G401 (cell line): ENCODE data around the gene FAM20B. TPM values are rescaled to one million over a fixed set of nuclear protein-coding genes. Genes with fewer than 3 reads are reported as not detected.
"Not testable (repeated sequence)": the region's sequence is repeated elsewhere in the genome, so short reads cannot be mapped to it uniquely, and the experiment has no call there.

Experiments
- DNase-seq: peaks from one replicate; pipeline ENCODE4 v3.0.0-alpha.2; 2015; ENCODE audit warnings: low spot score
- in situ Hi-C: cut with HindIII; loops from 2 replicates; pipeline ENCODE4 v1.10.0; 2016; ENCODE audit warnings: low sequenced_read_pairs, mixed read lengths
- total RNA-seq: library from RNA; depleted of rRNA; stranded (reverse); fragments of >200 nt; shearing (Covaris generic); gene quantifications from 2 replicates; pipeline ENCODE4 v1.2.3, GENCODE V29; 2014

The FAM20B gene
- total RNA-seq, 1 experiment from 2014 or later: 19.7 TPM

DNA sequence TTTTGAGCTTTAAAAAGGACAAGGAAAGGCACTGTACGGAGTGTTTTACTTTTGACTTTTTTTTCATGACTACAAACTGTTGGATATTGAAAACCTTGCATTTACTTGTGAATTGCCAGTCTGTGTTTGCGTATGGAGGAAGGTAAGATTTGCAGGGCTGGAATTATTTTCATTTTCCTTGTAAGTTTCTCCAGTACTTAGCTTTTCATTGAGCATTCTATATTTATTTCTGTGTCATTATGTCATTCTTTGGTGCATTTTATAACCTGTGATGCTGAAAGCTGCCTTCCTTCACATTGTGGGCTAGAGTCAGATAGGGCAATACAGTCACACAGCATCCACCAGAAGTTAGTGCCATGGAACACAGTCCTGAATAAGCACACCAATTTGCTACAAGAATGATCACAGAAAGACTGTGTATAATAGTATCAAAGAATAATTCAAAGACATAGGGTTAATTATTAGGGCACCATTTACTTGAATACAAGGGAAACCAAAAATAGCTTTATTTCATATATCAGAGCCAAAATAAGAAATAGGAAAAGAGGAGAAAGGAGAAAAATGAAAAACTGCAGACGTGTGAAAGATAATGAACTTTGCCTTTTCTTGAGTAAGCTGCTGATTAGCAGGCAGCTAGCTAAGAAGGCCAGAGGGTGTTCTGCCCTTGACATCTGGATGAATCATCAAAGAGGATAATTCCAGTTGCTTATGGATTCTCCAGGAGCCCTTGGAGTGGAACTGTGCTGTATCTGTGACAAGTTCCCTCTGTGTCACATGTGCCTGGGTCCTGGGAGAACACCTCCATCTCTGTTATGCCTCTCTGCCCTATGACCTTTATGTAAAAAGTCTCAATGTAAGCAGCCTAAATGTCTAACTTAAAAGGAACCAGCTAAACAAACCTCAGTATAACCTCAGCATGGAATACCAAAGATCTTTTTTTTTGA is 8.0 kb upstream of the FAM20B start:
- in situ Hi-C loops: no loop called here
- DNase-seq: no peak

DNA sequence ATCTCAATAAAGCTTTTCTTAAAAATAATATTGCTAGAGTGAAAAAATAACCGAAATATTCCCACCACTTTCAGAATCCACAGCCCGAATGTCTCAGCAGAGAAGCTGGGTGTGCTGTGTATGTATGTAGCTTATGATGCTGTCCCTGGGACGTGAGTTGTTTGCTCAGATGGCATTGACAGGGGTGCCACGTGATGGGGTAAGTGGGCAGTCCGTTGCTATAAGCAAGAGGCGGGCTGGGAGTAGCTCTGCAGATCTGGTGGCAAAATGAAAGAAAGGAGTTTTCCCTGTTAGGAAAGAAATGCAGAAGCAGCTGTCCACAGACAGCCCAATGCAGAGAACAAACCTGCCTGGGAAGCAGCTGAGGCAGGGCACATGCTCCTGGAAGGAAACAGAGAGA is 3.8 kb upstream of the FAM20B start:
- no peak for DNase-seq
- in situ Hi-C loops: no loop called here

DNA sequence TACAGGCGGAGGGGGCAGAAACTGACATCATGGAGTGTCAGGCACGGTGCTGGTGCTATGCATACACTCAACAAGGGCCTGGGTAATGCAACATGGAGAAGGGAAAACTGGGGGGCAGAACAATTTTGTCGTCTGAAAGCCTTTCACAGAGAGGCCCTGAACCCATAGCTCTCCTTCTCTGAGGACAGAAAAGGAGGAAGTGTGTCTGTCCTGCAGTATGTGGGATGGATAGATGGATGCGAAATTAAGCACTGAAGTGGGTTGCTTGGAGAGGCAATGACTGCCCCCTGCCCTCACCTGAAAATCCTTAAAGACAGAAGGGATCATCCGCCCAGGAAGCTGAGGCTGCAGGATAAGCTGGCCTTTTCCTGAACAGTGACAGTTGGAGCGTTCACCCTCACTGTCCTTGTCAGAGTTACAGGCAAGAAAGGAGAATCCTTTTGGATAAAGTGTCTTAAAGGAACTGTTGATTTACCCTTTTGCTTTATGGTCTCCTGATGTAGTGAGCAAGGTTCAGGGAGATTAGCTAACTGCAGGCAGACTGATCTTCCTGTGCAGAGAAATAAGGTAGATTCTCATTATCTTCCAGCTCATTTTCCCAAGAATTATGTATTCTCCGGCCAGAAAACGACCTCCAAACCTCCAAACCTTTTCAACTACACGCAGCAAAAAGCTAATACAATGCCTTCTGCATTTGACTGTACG is 1.6 kb upstream of the FAM20B start:
- no peak for DNase-seq
- in situ Hi-C loops: no loop called here

DNA sequence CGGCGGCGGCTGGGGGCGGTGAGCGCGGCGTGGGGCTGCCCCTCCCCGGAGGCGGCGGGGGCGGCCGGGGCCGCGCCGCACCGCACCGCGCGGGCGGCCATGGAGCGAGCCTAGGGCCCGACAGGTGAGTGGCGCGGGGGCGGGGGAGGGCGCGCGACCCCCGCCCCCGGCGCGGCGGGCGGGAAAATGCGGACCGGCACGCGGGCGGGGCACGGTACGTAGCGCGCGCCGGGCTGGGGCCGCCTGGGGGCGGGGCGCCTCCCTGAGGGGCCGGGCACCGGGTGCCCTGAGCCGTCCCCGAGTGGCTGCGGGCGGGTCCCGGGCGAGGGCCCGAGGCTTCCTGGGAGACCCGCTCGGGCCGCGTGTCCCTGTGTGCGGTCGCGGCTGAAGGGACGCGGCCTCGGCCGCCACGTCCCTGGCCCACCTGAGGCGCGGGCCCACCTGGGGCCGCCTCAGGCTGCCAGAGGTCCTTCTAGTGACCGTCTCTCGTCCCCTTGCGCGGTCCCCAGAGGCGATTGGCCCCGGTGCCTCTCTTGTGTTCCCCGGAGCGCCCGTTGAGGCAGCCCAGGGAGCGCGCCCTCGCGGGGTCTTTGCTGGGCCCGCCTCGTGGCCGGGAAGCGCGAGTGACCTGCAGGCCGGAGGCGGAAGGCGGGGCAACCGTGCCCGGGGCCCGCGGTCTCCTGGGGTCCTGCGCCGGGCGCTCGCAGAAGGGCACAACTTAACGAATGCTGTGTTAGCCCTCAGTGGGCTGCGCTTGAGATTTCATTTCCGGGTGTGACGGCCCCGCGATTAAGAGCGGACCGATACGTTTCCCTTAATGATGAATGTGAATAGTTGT is 500 bp downstream of the FAM20B start:
- DNase-seq: peak; percentile 63
- in situ Hi-C loops: no loop called here

DNA sequence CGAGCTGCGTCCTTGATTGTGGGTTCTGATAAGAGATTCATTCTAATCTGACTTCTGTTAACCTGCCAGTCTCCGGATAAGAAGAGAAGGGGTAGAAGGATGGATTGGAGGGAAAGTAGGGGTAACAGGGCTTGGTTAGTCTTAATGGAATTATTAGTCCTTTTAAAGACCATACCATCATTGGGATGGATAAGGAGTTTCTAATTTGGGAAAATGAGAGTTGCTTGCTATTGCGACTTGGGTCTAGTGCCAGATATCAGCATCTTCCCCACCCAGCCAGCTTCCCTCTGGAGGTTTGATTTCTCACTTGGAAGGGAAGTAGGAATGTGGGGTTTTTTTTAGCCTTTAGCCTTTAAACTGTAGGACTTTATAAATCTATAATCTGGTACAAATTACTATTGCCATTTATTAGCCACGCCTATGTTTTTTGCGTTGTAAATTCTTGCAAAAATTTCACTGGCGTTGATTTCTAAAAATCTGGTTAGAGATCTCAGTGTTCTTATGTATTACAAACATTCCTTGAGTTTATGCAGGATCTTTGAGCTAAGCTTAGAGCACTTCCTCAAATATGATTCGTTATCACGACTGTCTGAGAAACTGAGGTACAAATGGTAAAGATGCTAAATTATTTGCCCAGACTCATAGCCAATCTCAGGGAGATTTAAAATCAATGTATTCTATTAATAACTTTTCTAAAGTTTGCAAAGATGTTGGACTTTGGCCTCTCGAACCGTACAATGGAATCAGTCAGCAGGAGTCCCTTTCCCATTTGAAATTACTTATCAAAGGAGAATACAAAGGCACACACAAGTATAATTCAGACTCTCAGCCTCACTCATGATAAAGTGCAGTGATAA is 1.3 kb downstream of the FAM20B start:
- in situ Hi-C loops: no loop called here
- no peak for DNase-seq

DNA sequence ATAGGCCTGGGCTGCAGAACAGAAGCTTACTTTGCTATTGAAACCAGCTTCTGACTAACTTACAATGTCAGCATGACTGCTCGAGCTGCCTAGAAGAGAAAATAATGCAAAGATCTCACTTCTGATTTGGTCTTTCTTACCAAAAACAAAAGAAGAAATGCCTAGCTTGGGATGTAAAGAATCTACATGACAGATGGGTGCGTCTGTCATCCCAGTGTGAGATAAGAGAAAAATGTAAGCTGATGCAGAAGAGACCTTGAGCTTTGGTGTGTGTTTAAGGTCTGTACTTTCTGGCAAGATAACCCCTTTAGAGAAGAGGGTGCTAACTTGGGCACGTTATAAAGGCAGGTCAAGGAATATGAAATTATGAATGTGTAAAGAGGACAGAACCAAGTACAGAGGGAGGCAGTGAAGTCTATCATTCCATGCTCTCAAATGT is 3.6 kb downstream of the FAM20B start:
- no peak for DNase-seq
- in situ Hi-C loops: no loop called here

DNA sequence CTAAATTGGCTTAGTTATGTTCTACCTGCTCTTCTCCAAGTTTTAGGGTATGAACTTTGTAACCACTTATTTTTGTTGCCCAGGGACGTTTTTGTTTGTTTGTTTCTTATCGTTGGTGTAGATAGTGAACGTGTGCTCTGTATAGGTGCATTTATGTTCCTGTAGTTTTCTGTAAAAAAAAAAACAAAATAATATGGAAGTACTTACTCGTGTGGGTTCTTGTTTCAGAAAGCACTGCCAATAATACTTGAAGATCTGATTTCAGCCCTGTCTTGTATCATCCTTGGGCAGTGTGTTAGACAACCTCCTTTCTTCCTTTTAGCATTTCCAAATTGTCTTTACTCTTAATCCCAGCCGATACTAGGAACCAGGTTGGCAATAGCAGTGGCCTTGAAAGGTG is 4.4 kb downstream of the FAM20B start:
- DNase-seq: no peak
- in situ Hi-C loops: no loop called here

DNA sequence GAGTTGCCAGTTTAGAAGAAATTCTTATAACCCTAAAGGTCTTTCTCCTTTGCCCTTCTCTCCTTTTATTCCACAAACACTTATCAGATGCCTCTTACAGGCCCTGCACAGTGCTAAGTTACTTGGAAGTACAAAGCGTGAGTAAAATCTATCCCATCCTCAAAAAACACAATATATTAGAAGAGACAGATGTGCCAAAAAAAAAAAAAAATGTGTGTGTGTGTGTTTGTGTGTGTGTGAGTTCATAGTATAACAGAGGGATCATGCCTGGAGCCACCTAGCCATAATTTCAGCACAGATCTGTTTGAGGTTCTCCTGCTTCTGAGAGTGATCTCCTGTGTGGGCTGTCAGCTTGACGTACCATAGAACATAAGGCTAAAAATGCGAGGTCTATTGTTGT is 5.0 kb downstream of the FAM20B start:
- in situ Hi-C loops: no loop called here
- DNase-seq: no peak

DNA sequence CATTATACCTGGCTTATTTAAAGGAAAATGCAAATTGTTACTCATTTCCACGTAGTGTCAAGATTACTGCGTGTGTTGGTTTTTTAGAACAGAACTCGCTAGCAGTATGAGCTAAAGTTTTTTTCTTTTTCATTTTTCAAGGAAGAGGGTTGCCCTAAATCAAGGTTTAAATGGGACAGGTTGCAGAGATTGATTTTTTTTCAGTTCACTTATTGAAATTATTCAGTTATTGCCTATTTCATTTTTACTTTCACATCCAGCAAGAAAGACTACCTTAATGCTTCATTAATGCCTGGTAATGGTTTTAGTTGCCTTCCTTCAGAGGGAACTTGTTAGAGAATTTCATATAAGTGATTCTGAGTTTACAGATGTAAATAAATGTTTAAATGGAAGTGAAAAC is 5.6 kb downstream of the FAM20B start:
- in situ Hi-C loops: no loop called here
- no peak for DNase-seq

DNA sequence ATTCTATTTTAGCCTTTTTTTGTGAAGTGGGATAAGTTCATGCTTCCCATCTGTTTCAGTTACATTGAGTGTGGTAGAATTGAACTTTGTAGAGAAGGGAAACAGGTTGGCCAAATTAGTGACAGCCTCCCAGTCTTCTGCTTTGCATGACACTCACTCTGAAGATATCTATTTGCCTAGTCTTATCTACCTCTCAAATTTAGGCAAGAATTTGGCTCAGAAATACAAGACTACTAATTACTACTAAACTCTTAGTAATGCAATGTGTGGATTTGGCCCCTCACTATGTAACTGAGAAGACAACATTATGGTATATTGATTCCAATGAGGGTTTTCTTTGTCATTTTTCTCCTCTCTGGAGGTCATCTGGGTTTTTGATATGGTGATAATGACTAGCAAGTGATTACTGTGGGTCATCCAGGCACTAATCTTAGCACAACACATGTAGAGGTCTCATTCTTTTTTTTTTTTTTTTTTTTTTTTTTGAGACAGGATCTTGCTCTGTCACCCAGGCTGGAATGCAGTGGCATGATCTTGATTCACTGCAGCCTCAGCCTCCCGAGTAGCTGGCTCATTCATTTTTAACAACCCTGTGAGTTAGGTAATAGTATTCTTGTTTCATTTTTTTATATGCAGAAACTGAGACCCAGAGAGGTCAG is 6.3 kb downstream of the FAM20B start:
- no peak for DNase-seq
- in situ Hi-C loops: no loop called here

DNA sequence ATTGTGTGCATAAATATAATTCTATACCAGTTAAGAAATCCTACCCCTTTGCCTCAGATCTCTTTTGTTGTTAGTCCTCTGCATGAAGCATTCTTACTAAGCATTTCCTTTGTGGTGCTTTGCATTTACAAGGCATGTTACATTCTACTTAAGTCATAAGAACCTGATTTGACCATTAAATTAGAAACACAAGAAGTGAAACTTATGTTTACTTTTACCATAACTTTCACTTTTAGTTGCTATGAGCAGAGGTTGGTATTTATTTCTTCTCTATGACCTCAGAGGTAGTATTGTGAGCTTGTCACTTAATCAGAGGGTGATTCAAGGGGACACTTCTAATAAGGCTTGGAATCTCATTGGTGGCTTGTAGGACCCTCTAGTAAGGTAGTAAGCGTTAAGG is 9.0 kb downstream of the FAM20B start:
- DNase-seq: no peak
- in situ Hi-C loops: no loop called here

DNA sequence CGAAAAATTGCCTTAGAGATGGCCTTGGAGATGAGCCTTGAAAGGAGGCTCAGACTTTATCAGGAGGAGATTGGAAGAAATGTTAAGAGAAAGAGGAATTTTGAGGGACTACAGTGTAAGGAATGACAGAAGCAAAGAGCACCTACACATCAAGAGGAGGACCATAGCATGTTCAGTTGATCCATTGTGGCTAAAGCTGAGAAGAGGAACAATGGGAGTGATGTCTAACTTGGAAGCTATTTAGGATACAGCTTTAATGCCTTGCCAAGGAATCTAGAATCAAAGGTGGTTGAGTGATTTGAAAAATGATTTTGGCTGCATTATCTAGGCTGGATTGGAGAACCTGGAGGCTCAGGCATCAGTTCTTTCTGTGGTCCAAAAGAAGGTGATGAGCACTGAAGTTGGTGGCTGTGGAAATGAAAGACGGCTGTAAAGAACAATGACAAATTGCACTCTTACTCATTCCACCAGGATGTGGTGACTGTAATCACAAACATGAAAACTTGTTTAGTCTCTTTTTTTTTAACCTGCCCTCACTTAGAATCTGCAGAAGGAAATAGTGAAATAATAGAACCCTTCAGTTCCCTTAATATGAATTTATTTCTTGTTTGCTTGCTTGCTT is 11.3 kb downstream of the FAM20B start:
- in situ Hi-C loops: no loop called here

DNA sequence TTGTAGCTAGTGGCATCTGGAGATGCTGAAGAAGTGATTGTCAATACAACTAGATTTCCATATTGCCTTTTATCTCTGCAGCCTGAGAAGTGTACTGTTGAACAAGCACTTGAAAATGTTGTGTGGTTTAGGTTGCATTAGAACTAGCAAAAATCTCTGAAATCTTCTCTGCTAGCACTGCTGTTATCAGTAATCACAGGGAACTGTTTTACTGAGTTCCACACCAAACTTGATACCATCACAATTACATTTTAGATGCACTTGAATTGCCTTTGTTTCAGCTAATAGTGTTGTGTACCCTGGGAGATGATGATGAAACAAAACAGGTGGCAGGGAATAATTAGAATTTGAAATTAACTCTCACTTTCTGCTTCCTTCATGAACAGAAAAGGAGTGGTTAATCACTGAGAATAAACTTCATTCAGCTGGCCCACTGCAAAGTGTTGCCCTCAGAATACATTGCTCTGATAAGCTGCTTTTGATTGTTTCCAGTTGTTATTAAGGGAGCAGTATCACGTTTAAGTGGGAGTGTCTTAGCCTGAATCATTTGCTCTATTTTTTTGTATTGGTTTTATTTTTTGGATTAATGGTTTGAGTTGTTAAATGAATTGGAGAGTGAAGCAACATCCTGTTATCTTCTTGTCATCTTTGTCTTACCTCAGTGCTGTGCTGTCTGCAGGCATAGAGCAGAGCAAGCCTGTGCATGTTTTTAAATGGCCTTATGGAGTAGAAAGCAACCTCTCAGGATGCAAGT is 13.0 kb downstream of the FAM20B start:
- DNase-seq: no peak
- in situ Hi-C loops: no loop called here

More for the DNA sequence above, 11.3 kb downstream of the FAM20B start:
- DNase-seq: no peak

DNA sequence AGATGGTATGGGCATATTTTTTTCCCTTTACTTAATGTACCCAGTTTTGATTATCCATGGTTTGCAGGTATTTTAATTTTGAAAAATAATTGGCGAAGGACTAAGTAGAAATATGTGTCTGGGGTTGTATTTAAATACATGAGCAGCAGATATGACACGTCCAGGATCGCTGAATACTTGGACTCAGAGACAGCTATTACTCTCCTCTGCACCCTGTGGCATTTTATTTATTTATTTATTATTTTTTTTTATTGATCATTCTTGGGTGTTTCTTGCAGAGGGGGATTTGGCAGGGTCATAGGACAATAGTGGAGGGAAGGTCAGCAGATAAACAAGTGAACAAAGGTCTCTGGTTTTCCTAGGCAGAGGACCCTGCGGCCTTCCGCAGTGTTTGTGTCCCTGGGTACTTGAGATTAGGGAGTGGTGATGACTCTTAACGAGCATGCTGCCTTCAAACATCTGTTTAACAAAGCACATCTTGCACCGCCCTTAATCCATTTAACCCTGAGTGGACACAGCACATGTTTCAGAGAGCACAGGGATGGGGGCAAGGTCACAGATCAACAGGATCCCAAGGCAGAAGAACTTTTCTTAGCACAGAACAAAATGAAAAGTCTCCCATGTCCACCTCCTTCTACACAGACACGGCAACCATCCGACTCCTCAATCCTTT is 13.9 kb downstream of the FAM20B start:
- DNase-seq, in situ Hi-C loops: not testable (repeated sequence)

DNA sequence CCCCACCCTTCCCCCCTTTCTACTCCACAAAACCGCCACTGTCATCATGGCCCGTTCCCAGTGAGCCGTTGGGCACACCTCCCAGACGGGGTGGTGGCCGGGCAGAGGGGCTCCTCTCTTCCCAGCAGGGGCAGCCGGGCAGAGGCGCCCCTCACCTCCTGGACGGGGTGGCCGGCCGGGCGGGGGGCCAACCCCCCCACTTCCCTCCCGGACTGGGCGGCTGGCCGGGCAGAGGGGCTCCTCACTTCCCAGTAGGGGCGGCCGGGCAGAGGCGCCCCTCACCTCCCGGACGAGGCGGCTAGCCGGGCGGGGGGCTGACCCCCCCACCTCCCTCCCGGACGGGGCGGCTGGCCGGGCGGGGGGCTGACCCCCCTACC is 14.5 kb downstream of the FAM20B start:
- in situ Hi-C loops, DNase-seq: not testable (repeated sequence)

DNA sequence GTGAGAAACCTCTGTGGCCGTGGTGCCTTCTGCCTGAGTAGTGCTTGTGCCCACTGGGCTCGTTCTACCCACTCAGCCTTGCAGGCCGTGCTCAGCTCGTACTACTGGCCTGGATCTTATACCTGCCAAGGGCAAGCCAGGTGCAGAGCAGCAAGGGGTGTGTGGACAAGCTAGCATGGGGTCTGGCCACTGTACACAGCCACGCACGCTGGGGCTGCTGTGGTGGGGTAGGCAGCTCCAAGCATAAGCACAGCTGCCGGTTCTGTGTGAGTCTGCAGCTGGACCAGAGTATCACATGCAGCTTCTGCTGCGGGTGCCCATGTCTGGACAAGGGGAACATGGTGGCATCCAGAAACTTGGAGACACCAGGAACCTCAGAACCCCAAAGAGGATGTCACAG is 16.4 kb downstream of the FAM20B start:
- in situ Hi-C loops: no loop called here
- no peak for DNase-seq

DNA sequence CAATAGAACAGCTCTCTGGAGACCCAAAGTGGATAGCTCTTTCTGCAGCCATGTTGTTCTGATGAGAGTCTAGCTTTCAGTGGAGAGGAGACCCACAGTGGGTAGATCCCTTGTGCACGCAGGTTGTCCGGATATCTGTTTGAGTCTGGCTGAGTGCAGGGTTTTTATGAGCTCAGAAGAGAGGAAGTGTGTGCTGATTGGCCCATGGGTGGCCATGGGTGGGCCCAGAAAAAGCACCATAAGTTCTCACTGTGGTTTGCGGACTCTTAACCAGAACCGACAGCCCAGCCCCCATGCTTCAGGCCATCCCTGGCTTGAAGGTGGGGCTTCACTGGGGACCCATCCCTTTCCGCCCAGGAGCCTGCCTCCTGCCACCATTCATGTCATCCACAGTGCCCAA is 17.0 kb downstream of the FAM20B start:
- in situ Hi-C loops: no loop called here
- DNase-seq: no peak
